T-cell (primary cell): ENCODE measurements around the gene FAM135A. TPM values are rescaled to one million over a fixed set of nuclear protein-coding genes. Genes with fewer than 3 reads are reported as not detected.
"Not testable (repeated sequence)": the region's sequence is repeated elsewhere in the genome, so short reads cannot be mapped to it uniquely, and the experiment has no call there.

Experiments
- ATAC-seq, 4 experiments: fragments of 200-7000 bp in 3 of 4; fragments of 150-1000 bp in 1 of 4; cut with Tn5 transposase; replicated peaks in 1 of 4; 1 replicate in 3 of 4; 2 replicates in 1 of 4; pipeline ENCODE4 v1.10.0; 2021; ENCODE audit warnings: moderate library complexity in 3 of 4, mild to moderate bottlenecking in 2 of 4, moderate number of reproducible peaks in 1 of 4
- CTCF ChIA-PET, 2 donors: fragments of 300-600 bp; sonication (Branson Sonifier 250); formaldehyde crosslinking; loops; one replicate each; lab custom pipeline; 2022; ENCODE audit warnings: antibody characterized with exemption in 2 of 2; lab: Charles Lee
- POLR2A ChIA-PET, 2 donors: fragments of 300-600 bp; sonication (Branson Sonifier 250); formaldehyde crosslinking; loops; one replicate each; lab custom pipeline; 2022; ENCODE audit warnings: antibody characterized with exemption in 2 of 2; lab: Charles Lee
- DNase-seq, 35 experiments: peaks; one replicate each; pipeline versions ENCODE4 v3.0.0 to v3.0.0-alpha.2; 2013 to 2023
- H3K27ac ChIP-seq: one replicate; pipeline ENCODE4 v1.5.1; 2013; ENCODE audit warnings: low read length
- H3K27me3 ChIP-seq, 2 experiments: replicated peaks in 1 of 2; 1 replicate in 1 of 2; 2 replicates in 1 of 2; pipeline versions ENCODE4 v1.6.1 to v1.7.0; 2013; ENCODE audit warnings: low read length in 1 of 2, mixed read lengths in 1 of 2; ENCODE audit not compliant: control insufficient read depth in 2 of 2, insufficient read depth in 2 of 2; ENCODE audit errors: extremely low read depth in 1 of 2
- H3K36me3 ChIP-seq, 2 donors: 1 replicate in 1 of 2; 2 replicates in 1 of 2; pipeline versions ENCODE4 v1.6.1 to v1.7.0; 2013; ENCODE audit warnings: low read length in 1 of 2; ENCODE audit not compliant: control insufficient read depth in 2 of 2, insufficient read depth in 1 of 2; ENCODE audit errors: extremely low read depth in 1 of 2
- H3K4me1 ChIP-seq, 2 experiments: 1 replicate in 1 of 2; 2 replicates in 1 of 2; pipeline versions ENCODE4 v1.6.1 to v1.7.0; 2013; ENCODE audit warnings: low read length in 2 of 2, mixed read lengths in 1 of 2; ENCODE audit not compliant: insufficient read depth in 2 of 2, control insufficient read depth in 1 of 2; ENCODE audit errors: extremely low read depth in 1 of 2
- H3K4me3 ChIP-seq, 2 donors: 1 replicate in 1 of 2; 2 replicates in 1 of 2; pipeline versions ENCODE4 v1.5.1 to v1.7.0; 2013; ENCODE audit warnings: mild to moderate bottlenecking in 2 of 2, low read length in 1 of 2, moderate library complexity in 1 of 2; ENCODE audit not compliant: control insufficient read depth in 1 of 2; ENCODE audit errors: extremely low read depth in 1 of 2
- H3K9me3 ChIP-seq: 2 replicates; pipeline ENCODE4 v1.7.0; 2013
- H3K27ac Mint-ChIP-seq, 2 donors: one replicate each; pipeline ENCODE4 v1.8.0; 2020 to 2021; ENCODE audit warnings: mild to moderate bottlenecking in 2 of 2, mixed read lengths in 2 of 2
- H3K27me3 Mint-ChIP-seq, 2 donors: one replicate each; pipeline ENCODE4 v1.8.0; 2021 to 2022; ENCODE audit warnings: mixed read lengths in 2 of 2
- H3K36me3 Mint-ChIP-seq: one replicate; pipeline ENCODE4 v1.8.0; 2021; ENCODE audit warnings: mixed read lengths
- H3K4me1 Mint-ChIP-seq, 3 donors: one replicate each; pipeline ENCODE4 v1.8.0; 2020 to 2022; ENCODE audit warnings: mixed read lengths in 3 of 3, mild to moderate bottlenecking in 1 of 3
- H3K4me3 Mint-ChIP-seq, 3 donors: one replicate each; pipeline ENCODE4 v1.8.0; 2020 to 2022; ENCODE audit warnings: mild to moderate bottlenecking in 3 of 3, mixed read lengths in 3 of 3, moderate library complexity in 3 of 3
- H3K9me3 Mint-ChIP-seq, 3 donors: one replicate each; pipeline ENCODE4 v1.8.0; 2020 to 2022; ENCODE audit warnings: mixed read lengths in 3 of 3
- WGBS: methylation state at CpG from one replicate; pipeline ENCODE4 v1.1.5; 2013; ENCODE audit warnings: missing lambda C conversion rate; ENCODE audit not compliant: insufficient coverage; 5-methylcytosine and 5-hydroxymethylcytosine counted together
- total RNA-seq, 35 experiments: library from RNA in 6 of 35; stranded (reverse) in 6 of 35; fragments of 120-200 nt in 1 of 35; gene quantifications; one replicate each; pipeline versions ENCODE4 v1.2.1 to v1.2.4 and lab custom pipeline; 2013 to 2026

FAM135A gene
- total RNA-seq, 5 donors from 2014 or later (not counting 1 experiment from before 2014, with no cell fraction given), result 6.4 to 8.4 (median 7.6) TPM

GRCh38 chr6:70607371-70607770 lies 194.1 kb downstream of the FAM135A start:
- H3K36me3 Mint-ChIP-seq, DNase-seq, H3K27ac ChIP-seq, H3K4me3 ChIP-seq, CTCF ChIA-PET, H3K36me3 ChIP-seq, H3K27me3 Mint-ChIP-seq, H3K9me3 ChIP-seq, ATAC-seq, H3K27me3 ChIP-seq, POLR2A ChIA-PET, H3K4me1 ChIP-seq: not testable (repeated sequence)
- WGBS, result 17% methylated on average over 2 of the region's 2 CpGs
- peaks cover 7 to 11% (median 9%) of the 10 kb centered on the region in 3 donors for H3K9me3 Mint-ChIP-seq
- peak overlapping the region in 1 of 3 donors; percentile 1 for H3K4me3 Mint-ChIP-seq
- H3K27ac Mint-ChIP-seq, result peak overlapping the region; percentile 6 to 17
- peaks cover 9 to 18% (median 10%) of the 10 kb centered on the region in 3 donors for H3K4me1 Mint-ChIP-seq

GRCh38 chr6:70609181-70609580 lies 195.9 kb downstream of the FAM135A start:
- H3K4me1 Mint-ChIP-seq, result peaks cover 9 to 18% (median 10%) of the 10 kb centered on the region in 3 donors
- H3K27ac Mint-ChIP-seq, H3K9me3 Mint-ChIP-seq, POLR2A ChIA-PET, H3K27me3 Mint-ChIP-seq, ATAC-seq, H3K4me1 ChIP-seq, DNase-seq, H3K36me3 ChIP-seq, H3K27ac ChIP-seq, H3K27me3 ChIP-seq, H3K4me3 ChIP-seq, H3K36me3 Mint-ChIP-seq, H3K4me3 Mint-ChIP-seq, H3K9me3 ChIP-seq, CTCF ChIA-PET: not testable (repeated sequence)
- 96% methylated on average over 6 of the region's 13 CpGs for WGBS

Other genes starting within 250 kb of the FAM135A start
- gene COL9A1, start 110.4 kb upstream of the FAM135A start, total RNA-seq, result not detected
- 10 to 100 TPM in 2 of 5 donors, 1 to 10 TPM in 3; 4.0 to 13.4 (median 8.3) TPM for gene SDHAF4, start 153.4 kb downstream of the FAM135A start, total RNA-seq